Thyroid gland (tissue), 4 donors: Measurements from ENCODE around the gene RFX7.

Experiments used
- CTCF ChIP-seq, 6 experiments: fragments of 200-600 bp in 3 of 6; fragments of 450-650 bp in 3 of 6; sonication (generic) in 3 of 6; IDR thresholded peaks; one replicate each; pipeline ENCODE4 v1.5.1; 2016 to 2019; ENCODE audit warnings: antibody characterized with exemption in 6 of 6, mild to moderate bottlenecking in 2 of 6, inconsistent platforms in 1 of 6, moderate library complexity in 1 of 6
- POLR2A ChIP-seq, 2 donors: fragments of 450-650 bp; IDR thresholded peaks; one replicate each; pipeline ENCODE4 v1.6.1; 2017; ENCODE audit warnings: antibody characterized with exemption in 2 of 2, mild to moderate bottlenecking in 2 of 2, moderate library complexity in 1 of 2

DNA sequence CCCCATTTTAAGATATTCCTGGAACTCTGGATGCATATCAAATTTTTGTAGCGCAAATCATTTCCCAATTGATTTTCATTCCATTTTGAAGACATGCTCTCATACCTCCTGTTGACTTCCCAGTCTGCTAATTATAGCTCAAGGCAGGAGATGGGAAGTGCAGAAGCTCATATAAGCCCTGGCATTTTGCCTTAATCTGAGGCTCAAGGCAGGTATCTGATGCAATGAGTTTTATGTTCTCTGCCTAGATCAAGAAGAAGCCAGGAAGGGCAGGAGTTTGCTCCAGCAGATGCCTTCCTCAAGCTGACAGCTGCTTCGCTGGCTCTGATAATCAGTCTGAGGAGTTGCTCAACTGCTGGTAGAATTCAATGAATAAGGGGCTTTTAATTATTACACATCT is 184.7 kb downstream of the RFX7 start:
- TF ChIP-seq CTCF (IDR thresholded peaks at IDR 0.05) (no peak), POLR2A (IDR thresholded peaks at IDR 0.05) (no peak)
